Spinal cord (tissue), 4 donors: Measurements from ENCODE around the gene TMEM267. TPM values are rescaled to one million over a fixed set of nuclear protein-coding genes. Genes with fewer than 3 reads are reported as not detected.

Experiments used
- polyA plus RNA-seq, 2 donors: library from polyadenylated mRNA; unstranded; fragments of 120-200 nt; gene quantifications; one replicate each; pipeline ENCODE4 v1.2.1, GENCODE V29; 2013; ENCODE audit not compliant: insufficient read length in 2 of 2
- total RNA-seq, 2 donors: library from RNA; depleted of rRNA in 1 of 2; stranded (reverse); fragments of 120-200 nt in 1 of 2; fragments of >200 nt in 1 of 2; gene quantifications; one replicate each; pipeline versions ENCODE4 v1.2.3 to v1.2.4, GENCODE V29; 2013 to 2014

The TMEM267 gene
- total and polyA plus RNA-seq, 4 donors = 12.2 to 32.1 (median 14.5) TPM

Other genes starting within 250 kb of the TMEM267 start
- 100 to 1,000 TPM; 162 to 630 TPM for gene HMGCS1, start 170.5 kb downstream of the TMEM267 start, total RNA-seq
- gene HMGCS1, start 170.5 kb downstream of the TMEM267 start, polyA plus RNA-seq = 100 to 1,000 TPM; 380 to 535 TPM
- gene CCL28, start 71.5 kb downstream of the TMEM267 start, total RNA-seq = 1 to 10 TPM; 2.6 to 6.1 TPM
- 1 to 10 TPM; 1.0 to 2.4 TPM for gene CCL28, start 71.5 kb downstream of the TMEM267 start, polyA plus RNA-seq
- gene C5orf34, start 31.3 kb upstream of the TMEM267 start, total RNA-seq = 1 to 10 TPM; 4.7 to 7.5 TPM
- gene C5orf34, start 31.3 kb upstream of the TMEM267 start, polyA plus RNA-seq = 1 to 10 TPM; 4.5 TPM
- gene PAIP1, start 73.2 kb upstream of the TMEM267 start, total RNA-seq = 100 to 1,000 TPM; 131 to 135 TPM
- gene PAIP1, start 73.2 kb upstream of the TMEM267 start, polyA plus RNA-seq = 100 to 1,000 TPM; 107 to 140 TPM
- 100 to 1,000 TPM in 1 of 2 donors, 10 to 100 TPM in 1; 79.6 to 137 TPM for gene NNT, start 119.3 kb upstream of the TMEM267 start, total RNA-seq
- gene NNT, start 119.3 kb upstream of the TMEM267 start, polyA plus RNA-seq = 10 to 100 TPM; 73.0 to 97.6 TPM